ENCODE data around the gene ARG1. TPM values are rescaled to one million over a fixed set of nuclear protein-coding genes. Genes with fewer than 3 reads are reported as not detected.
"Not testable (repeated sequence)": the region's sequence is repeated elsewhere in the genome, so short reads cannot be mapped to it uniquely, and the experiment has no call there.

ARG1 gene
- total RNA-seq, result not detected

GRCh38 chr6:131572686-131573415 lies at the start of gene ARG1:
Gene ARG1, plus strand, starts transcription at chr6:131573226. Its CDS starts 57 bp downstream, at chr6:131573283.
- Mint-ChIP-seq H3K4me3 (no peak within 1 kb of the TSS), H3K4me1 (no peaks in the 10 kb centered on the region), H3K9me3 (ENCODE audit: low read depth) (no peaks in the 10 kb centered on the region), H3K36me3 (peaks cover 8% of the 10 kb centered on the region), H3K27me3 (no peaks in the 10 kb centered on the region), H3K27ac (no peak within 1 kb of the TSS)
- DNase-seq (no peak), ATAC-seq (no peak)
- CTCF ChIA-PET, result no interaction called here

GRCh38 chr6:131523988-131524673 lies 48.9 kb upstream of the ARG1 start:
- no peaks in the 10 kb centered on the region for H3K36me3 Mint-ChIP-seq
- no peak for DNase-seq
- peak; percentile 31 for ATAC-seq
- CTCF ChIA-PET, result interaction anchor here (0.9 to 2.4 kb wide), 3 partner anchors 9 to 324 kb away, joined by 3 to 9 read pairs (median 4); no protein-coding TSS in a partner anchor
- peaks cover 3% of the 10 kb centered on the region for H3K27me3 Mint-ChIP-seq
- peak overlapping the region; percentile 3 for H3K4me3 Mint-ChIP-seq
- no peaks in the 10 kb centered on the region for H3K9me3 Mint-ChIP-seq (ENCODE audit: low read depth)
- H3K27ac Mint-ChIP-seq, result peak overlapping the region; percentile 68
- H3K4me1 Mint-ChIP-seq, result peaks cover 17% of the 10 kb centered on the region

GRCh38 chr6:131524695-131525336 lies 48.2 kb upstream of the ARG1 start:
- Mint-ChIP-seq H3K4me3 (peak overlapping the region; percentile 3), H3K27me3 (peaks cover 6% of the 10 kb centered on the region), H3K4me1 (peaks cover 15% of the 10 kb centered on the region), H3K36me3 (no peaks in the 10 kb centered on the region), H3K9me3 (ENCODE audit: low read depth) (no peaks in the 10 kb centered on the region), H3K27ac (peak overlapping the region; percentile 68)
- DNase-seq (peak; percentile 67), ATAC-seq (peak; percentile 66)
- CTCF ChIA-PET, result interaction anchor here (1.1 to 2.4 kb wide), 3 partner anchors 9 to 325 kb away, joined by 3 to 9 read pairs (median 3); no protein-coding TSS in a partner anchor

- peaks cover 36% of the 10 kb centered on the region for H3K4me1 Mint-ChIP-seq
- not testable (repeated sequence) for ATAC-seq
These were observed 42.1 kb upstream of the ARG1 start for GRCh38 chr6:131530936-131531335.

GRCh38 chr6:131531681-131532080 lies 41.3 kb upstream of the ARG1 start:
- not testable (repeated sequence) for H3K27me3 Mint-ChIP-seq; H3K4me3 Mint-ChIP-seq; H3K27ac Mint-ChIP-seq; DNase-seq; H3K9me3 Mint-ChIP-seq (ENCODE audit: low read depth); ATAC-seq; H3K36me3 Mint-ChIP-seq
- CTCF ChIA-PET, result interaction anchor here (1.7 to 4.9 kb wide), 5 partner anchors 11 to 647 kb away, joined by 9 to 41 read pairs (median 34); partner anchors contain the start of gene MED23
- peaks cover 35% of the 10 kb centered on the region for H3K4me1 Mint-ChIP-seq

More at GRCh38 chr6:131530936-131531335, 42.1 kb upstream of the ARG1 start:
- DNase-seq; H3K27me3 Mint-ChIP-seq; H3K4me3 Mint-ChIP-seq; H3K27ac Mint-ChIP-seq; H3K36me3 Mint-ChIP-seq; H3K9me3 Mint-ChIP-seq (ENCODE audit: low read depth): not testable (repeated sequence)
- CTCF ChIA-PET, result interaction anchor here (2.4 to 4.9 kb wide), 3 partner anchors 12 to 646 kb away, joined by 8 to 35 read pairs (median 13); partner anchors contain the start of gene MED23

GRCh38 chr6:131532580-131533039 lies 40.4 kb upstream of the ARG1 start:
- peak; percentile 55 for DNase-seq
- CTCF ChIA-PET, result interaction anchor here (1.0 to 4.9 kb wide), 10 partner anchors 7 to 650 kb away, joined by 3 to 41 read pairs (median 10); partner anchors contain the start of gene MED23
- no peaks in the 10 kb centered on the region for H3K9me3 Mint-ChIP-seq (ENCODE audit: low read depth)

GRCh38 chr6:131538615-131539014 lies 34.4 kb upstream of the ARG1 start:
- H3K36me3 Mint-ChIP-seq; ATAC-seq; H3K4me1 Mint-ChIP-seq; H3K27ac Mint-ChIP-seq; DNase-seq; CTCF ChIA-PET; H3K4me3 Mint-ChIP-seq; H3K27me3 Mint-ChIP-seq; H3K9me3 Mint-ChIP-seq (ENCODE audit: low read depth): not testable (repeated sequence)

More at GRCh38 chr6:131532580-131533039, 40.4 kb upstream of the ARG1 start:
- Mint-ChIP-seq H3K36me3 (no peaks in the 10 kb centered on the region), H3K4me1 (peaks cover 32% of the 10 kb centered on the region), H3K27me3 (peaks cover 6% of the 10 kb centered on the region), H3K27ac (no peak overlapping the region), H3K4me3 (no peak overlapping the region)
- peak; percentile 70 for ATAC-seq

GRCh38 chr6:131545317-131545716 lies 27.7 kb upstream of the ARG1 start:
- Mint-ChIP-seq H3K27me3 (peaks cover 11% of the 10 kb centered on the region), H3K9me3 (ENCODE audit: low read depth) (no peaks in the 10 kb centered on the region), H3K27ac (no peak overlapping the region), H3K36me3 (no peaks in the 10 kb centered on the region), H3K4me3 (no peak overlapping the region), H3K4me1 (no peaks in the 10 kb centered on the region)
- ATAC-seq (no peak), DNase-seq (no peak)
- CTCF ChIA-PET, result no interaction called here

GRCh38 chr6:131547488-131547887 lies 25.5 kb upstream of the ARG1 start:
- DNase-seq, result no peak
- CTCF ChIA-PET, result interaction anchor here (0.7 kb wide), 1 partner anchor 15 kb away, joined by 3 read pairs; no protein-coding TSS in a partner anchor
- Mint-ChIP-seq H3K9me3 (ENCODE audit: low read depth) (no peaks in the 10 kb centered on the region), H3K36me3 (no peaks in the 10 kb centered on the region), H3K4me1 (no peaks in the 10 kb centered on the region), H3K27me3 (peaks cover 8% of the 10 kb centered on the region), H3K27ac (no peak overlapping the region), H3K4me3 (no peak overlapping the region)
- no peak for ATAC-seq

GRCh38 chr6:131548441-131548840 lies 24.6 kb upstream of the ARG1 start:
- DNase-seq (no peak), ATAC-seq (no peak)
- Mint-ChIP-seq H3K4me1 (no peaks in the 10 kb centered on the region), H3K27ac (no peak overlapping the region), H3K36me3 (no peaks in the 10 kb centered on the region), H3K9me3 (ENCODE audit: low read depth) (no peaks in the 10 kb centered on the region), H3K27me3 (peaks cover 8% of the 10 kb centered on the region), H3K4me3 (no peak overlapping the region)
- CTCF ChIA-PET, result no interaction called here

GRCh38 chr6:131549811-131550210 lies 23.2 kb upstream of the ARG1 start:
- ATAC-seq, result no peak
- H3K27ac Mint-ChIP-seq, result no peak overlapping the region
- peaks cover 5% of the 10 kb centered on the region for H3K27me3 Mint-ChIP-seq
- no peaks in the 10 kb centered on the region for H3K36me3 Mint-ChIP-seq
- DNase-seq, result no peak
- H3K4me3 Mint-ChIP-seq, result no peak overlapping the region
- H3K4me1 Mint-ChIP-seq, result no peaks in the 10 kb centered on the region
- CTCF ChIA-PET, result no interaction called here
- H3K9me3 Mint-ChIP-seq (ENCODE audit: low read depth), result no peaks in the 10 kb centered on the region

- Mint-ChIP-seq H3K9me3 (ENCODE audit: low read depth) (no peaks in the 10 kb centered on the region), H3K4me3 (no peak overlapping the region), H3K36me3 (no peaks in the 10 kb centered on the region), H3K27ac (no peak overlapping the region), H3K4me1 (no peaks in the 10 kb centered on the region), H3K27me3 (peaks cover 6% of the 10 kb centered on the region)
- DNase-seq, result no peak
- CTCF ChIA-PET, result interaction anchor here (0.9 kb wide), 1 partner anchor 358 kb away, joined by 3 read pairs; no protein-coding TSS in a partner anchor
- no peak for ATAC-seq
These were observed 21.1 kb upstream of the ARG1 start for GRCh38 chr6:131551902-131552301.

- Mint-ChIP-seq H3K36me3 (no peaks in the 10 kb centered on the region), H3K4me1 (no peaks in the 10 kb centered on the region), H3K9me3 (ENCODE audit: low read depth) (no peaks in the 10 kb centered on the region), H3K4me3 (no peak overlapping the region), H3K27ac (no peak overlapping the region), H3K27me3 (peaks cover 9% of the 10 kb centered on the region)
- DNase-seq (no peak), ATAC-seq (no peak)
- CTCF ChIA-PET, result no interaction called here
These were observed 20.5 kb upstream of the ARG1 start for GRCh38 chr6:131552572-131552971.
